ENCODE results near the gene TEKTIP1.
"Not testable (repeated sequence)": the region's sequence is repeated elsewhere in the genome, so short reads cannot be mapped to it uniquely, and the experiment has no call there.

Gene TEKTIP1

DNA sequence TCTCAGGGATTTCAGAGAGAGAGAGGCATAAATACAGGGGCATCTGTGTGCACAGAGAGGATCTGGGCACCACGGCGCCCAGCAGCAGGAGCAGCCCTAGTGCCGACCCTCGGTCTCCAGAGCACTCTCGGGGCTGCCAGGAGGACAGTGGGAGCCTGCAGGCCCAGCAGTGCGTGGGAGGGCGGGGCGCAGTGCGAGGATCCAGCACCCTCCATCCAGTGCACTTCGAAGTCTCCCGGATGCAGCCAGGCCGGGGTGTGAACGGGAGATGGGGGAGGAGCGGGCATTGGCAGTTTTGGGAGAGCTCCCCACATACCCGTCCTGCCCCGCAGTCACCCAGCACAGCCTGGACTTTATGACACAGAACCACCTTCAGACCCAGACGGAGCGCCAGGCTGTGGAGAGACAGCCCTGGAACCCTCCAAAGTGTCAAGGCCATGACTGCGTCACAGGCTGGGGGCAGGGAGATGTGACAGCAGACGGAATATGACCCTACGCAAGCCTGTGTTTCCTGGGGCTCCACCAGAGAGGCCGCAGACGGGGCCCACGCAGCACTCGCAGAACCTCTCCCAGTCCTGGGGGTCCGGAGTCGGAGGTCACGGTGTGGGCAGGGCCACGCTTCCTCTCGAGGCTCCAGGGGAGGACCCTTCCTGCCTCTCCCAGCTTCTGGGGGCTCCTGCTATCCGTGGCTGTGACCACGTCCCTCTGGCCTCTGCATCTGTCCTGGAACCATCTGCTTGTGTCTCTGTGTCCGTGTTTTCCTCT is 14.7 kb upstream of the TEKTIP1 start:
- DNase-seq: no peak

DNA sequence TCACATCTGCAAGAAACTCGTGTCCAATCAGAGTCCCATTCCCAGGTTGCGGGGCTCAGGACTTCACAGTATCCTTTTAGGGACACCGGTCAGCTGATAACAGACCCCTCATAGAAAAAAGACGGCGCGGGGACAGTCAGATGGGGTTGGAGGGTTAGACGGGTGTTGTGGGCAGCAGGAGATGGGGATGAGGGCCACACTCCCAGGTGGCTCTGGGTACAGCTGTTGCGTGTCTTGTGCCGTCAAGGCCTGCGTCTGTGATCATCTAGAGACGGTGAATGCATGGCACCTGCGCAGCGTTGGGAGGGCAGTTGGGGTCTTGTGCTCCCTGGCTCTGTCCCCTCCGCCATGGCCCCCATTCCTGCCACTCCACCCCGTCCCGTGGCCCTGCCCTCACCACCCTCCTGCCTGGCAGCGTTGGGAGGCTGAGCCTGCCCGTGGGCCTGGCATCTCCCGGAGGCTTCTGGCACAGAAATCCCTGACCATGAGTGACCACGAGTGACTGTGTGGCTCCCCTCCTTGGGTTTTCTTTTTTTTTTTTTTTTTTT is 14.0 kb upstream of the TEKTIP1 start:
- DNase-seq: no peak

DNA sequence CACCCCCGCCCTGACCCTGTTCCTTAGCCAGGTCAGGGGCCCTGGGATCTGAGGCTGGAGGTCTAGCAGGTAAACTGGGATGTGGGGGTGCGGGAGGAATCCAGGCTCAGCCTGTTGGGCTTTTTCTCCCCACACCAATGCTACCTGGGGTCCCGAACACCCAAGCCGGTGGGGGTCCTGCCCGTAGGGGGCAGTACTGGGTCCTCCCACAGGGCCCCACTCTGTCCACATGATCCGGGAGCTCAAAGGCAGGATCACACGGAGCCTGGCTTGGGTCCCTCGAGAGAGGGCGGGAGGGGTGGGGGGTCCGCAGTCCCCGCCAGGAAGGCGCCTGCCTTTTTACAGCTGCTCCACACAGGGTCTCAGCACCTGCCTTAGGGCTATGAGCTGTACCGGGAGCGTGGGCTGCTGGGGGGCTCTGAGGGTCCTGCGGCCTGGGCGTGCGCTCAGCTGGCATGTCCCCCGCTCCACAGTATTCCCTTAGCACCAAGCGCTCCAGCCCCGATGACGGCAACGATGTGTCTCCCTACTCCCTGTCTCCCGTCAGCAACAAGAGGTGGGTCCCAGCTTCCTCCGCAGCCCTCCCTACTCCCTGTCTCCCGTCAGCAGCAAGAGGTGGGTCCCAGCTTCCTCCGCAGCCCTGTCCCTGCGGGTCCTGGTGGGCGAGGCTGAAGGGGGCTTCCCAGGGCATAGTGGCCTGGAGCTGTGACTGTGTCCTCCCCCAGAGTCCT is 12.3 kb upstream of the TEKTIP1 start:
- DNase-seq: no peak

DNA sequence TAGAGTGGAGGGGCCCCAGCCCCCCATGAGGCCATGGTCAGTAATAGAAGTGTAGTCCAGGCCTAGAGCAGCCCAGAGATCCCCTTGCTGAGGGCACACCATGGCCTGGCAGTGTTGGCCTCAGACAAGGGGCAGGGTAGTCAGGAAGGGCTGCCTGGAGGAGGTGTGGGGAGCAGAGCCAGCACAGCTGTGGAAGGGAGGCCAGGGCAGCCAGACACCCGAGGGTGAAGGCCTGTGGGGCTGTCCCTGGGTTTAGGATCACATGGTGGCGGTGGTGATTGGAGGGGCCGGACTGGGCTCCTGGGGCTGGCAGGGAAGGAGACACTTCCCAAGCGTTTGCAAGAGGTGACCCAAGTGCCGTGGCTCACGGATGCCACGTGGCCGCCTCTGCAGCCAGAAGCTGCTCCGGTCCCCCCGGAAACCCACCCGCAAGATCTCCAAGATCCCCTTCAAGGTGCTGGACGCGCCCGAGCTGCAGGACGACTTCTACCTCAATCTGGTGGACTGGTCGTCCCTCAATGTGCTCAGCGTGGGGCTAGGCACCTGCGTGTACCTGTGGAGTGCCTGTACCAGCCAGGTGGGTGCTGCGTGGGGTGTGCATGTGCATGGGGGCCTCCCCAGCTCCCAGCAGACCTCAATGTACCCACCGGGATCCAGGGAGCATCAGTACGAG is 11.6 kb upstream of the TEKTIP1 start:
- DNase-seq: no peak

DNA sequence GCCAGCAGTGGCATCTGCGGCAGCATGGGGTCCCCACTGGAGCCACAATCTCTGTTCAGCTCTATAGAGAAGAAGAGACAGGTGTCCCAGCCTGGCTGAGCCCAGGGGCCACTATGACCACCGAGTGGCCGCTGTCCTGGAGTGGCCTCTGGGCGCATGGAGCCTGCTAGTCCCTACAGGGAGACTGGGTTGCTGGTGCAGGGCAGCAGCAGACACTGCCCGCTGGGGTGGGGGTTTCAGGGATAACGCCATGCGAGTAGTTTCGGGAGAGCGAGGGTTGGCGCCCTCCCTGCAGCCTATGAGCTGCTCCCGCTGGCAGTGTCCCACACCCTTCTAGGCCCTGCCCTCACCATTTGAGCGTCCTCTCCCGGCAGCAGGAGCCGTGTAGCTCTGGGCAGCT is 10.9 kb upstream of the TEKTIP1 start:
- DNase-seq: no peak

DNA sequence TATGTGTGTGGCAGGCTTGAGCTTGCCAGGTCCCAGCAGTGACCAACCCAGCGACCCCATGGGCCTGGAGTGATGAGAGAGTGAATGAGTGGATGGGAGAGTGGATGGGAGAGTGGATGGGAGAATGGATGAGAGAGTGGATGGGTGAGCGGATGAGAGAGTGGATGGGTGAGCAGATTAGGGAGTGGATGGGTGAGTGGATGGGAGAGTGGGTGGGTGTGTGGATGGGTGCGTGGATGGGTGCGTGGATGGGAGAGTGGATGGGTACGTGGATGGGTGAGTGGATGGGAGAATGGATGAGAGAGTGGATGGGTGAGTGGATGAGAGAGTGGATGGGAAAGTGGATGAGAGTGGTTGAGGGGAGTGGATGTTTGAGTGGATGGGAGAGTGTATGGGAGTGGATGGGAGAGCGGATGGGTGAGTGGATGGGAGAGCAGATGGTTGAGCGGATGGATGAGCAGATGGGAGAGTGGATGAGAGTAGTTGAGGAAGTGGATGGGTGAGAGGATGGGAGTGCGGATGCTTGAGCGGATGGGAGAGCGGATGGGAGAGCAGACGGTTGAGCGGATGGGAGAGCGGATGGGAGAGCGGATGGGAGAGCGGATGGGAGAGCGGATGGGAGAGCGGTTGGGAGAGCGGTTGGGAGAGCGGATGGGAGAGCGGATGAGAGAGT is 10.3 kb upstream of the TEKTIP1 start:
- DNase-seq: no peak

DNA sequence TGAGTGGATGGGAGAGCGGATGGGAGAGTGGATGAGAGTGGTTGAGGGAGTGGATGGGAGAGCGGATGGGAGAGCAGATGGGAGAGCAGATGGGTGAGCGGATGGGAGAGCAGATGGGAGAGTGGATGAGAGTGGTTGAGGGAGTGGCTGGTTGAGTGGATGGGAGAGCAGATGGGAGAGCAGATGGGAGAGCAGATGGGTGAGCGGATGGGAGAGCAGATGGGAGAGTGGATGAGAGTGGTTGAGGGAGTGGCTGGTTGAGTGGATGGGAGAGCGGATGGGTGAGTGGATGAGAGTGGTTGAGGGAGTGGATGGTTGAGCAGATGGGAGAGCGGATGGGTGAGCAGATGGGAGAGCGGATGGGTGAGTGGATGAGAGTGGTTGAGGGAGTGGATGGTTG is 9.7 kb upstream of the TEKTIP1 start:
- DNase-seq: not testable (repeated sequence)

DNA sequence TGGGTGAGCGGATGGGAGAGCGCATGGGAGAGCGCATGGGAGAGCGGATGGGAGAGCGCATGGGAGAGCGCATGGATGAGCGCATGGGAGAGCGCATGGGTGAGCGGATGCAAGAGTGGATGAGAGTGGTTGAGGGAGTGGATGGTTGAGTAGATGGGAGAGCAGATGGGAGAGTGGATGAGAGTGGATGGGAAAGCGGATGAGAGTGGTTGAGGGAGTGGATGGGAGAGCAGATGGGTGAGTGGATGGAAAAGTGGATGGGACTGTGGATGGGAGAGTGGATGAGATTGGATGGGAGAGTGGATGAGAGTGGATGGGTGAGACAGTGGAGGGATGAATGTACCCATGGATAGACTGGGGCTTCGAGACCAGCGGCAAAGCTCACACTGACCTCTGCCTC is 8.6 kb upstream of the TEKTIP1 start:
- DNase-seq: no peak

DNA sequence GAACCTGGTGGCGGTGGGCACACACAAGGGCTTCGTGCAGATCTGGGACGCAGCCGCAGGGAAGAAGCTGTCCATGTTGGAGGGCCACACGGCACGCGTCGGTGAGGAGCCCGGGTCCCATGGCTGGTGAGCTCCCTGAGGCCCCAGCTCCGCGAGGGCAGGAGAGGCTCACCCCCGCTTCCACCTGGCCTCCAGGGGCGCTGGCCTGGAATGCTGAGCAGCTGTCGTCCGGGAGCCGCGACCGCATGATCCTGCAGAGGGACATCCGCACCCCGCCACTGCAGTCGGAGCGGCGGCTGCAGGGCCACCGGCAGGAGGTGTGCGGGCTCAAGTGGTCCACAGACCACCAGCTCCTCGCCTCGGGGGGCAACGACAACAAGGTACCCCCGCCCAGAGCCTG is 7.3 kb upstream of the TEKTIP1 start:
- no peak for DNase-seq

DNA sequence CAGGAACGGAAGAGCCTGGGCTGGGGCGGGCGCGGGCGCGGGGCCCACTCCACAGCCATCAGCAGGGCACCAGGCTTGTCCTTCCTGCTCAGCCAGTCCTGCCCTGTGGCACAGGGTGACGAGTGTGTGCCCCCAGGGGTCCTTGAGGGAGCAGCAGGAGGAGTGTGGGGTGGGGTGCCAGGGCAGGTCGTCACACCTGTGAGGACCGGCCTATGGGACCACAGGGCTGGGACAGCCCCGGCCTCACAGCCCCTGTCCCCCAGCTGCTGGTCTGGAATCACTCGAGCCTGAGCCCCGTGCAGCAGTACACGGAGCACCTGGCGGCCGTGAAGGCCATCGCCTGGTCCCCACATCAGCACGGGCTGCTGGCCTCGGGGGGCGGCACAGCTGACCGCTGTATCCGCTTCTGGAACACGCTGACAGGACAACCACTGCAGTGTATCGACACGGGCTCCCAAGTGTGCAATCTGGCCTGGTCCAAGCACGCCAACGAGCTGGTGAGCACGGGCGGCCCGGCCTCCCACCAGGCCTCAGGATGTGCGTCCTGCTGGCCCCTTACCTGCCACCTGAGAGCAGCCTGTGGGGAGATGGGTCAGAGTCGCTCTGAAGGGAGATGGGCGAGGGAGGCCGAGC is 6.7 kb upstream of the TEKTIP1 start:
- no peak for DNase-seq

DNA sequence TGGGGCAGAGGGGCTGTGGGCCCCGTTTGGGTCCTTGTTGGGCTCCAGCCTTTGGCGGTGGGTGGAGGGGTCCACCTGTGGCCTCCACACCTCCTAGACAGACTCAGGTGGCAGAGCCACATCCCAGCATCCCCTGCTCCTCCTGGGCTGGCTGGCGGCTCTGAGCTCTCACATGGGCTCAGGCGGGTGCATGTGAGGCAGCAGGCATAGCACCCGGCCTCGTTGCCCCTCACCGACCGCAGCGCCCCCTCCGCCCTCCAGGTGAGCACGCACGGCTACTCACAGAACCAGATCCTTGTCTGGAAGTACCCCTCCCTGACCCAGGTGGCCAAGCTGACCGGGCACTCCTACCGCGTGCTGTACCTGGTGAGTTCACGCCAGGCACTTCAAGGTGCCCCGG is 5.9 kb upstream of the TEKTIP1 start:
- no peak for DNase-seq

DNA sequence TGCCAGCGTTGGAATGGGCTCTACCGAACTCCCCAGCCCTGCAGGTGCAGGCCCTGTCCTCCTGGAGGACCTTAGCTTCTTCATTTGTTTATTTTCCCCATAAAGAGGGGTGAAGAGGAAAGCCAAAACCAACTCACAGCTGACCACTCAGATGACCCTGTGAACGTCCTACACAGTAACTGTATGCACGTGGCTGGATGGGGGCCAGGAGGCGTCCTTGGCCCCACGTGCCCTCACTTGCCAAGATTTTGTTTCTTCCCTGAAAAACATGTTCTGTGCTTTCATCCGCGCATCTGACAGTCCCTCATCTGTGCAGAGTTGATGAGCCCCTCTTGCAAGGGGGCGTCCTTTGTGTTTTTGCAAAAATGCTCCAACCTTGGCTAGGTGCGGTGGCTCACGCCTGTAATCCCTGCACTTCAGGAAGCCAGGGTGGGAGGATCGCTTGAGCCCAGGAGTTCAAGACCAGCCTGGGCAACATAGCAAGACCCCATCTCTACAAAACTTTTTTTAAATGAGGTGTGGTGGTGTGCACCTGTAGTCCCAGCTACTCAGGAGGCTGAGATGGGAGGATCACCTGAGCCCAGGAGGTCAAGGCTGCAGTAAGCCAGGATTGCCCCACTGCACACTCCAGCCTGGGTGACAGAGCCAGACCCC is 5.3 kb upstream of the TEKTIP1 start:
- DNase-seq: no peak

DNA sequence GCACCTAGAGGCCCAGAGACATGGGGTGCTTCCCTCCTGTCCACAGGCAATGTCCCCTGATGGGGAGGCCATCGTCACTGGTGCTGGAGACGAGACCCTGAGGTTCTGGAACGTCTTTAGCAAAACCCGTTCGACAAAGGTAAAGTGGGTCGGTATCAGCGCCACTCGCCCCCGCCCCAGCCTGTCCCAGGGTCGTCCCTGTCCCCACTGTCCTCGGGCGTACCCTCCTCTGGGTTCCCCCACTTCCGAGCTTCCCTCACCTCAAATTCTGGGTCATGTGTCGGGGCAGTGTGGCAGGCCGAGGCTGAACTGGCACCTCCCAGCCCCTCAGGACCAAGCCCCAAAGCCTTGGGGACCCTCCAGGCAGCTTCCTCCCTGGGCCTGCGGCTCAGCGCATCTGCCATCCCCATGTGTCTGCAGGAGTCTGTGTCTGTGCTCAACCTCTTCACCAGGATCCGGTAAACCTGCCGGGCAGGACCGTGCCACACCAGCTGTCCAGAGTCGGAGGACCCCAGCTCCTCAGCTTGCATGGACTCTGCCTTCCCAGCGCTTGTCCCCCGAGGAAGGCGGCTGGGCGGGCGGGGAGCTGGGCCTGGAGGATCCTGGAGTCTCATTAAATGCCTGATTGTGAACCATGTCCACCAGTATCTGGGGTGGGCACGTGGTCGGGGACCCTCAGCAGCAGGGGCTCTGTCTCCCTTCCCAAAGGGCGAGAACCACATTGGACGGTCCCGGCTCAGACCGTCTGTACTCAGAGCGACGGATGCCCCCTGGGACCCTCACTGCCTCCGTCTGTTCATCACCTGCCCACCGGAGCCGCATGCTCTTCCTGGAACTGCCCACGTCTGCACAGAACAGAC is 4.4 kb upstream of the TEKTIP1 start:
- DNase-seq: no peak

DNA sequence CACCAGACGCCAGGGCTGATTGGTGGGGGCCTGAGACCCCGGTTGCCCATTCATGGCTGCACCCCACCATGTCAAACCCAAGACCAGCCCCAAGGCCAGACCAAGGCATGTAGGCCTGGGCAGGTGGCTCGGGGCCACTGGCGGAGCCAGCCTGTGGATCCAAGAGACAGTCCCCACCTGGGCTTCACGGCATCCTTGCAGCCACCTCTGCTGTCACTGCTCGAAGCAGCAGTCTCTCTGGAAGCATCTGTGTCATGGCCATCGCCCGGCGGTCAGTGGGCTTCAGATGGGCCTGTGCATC is 3.8 kb upstream of the TEKTIP1 start:
- DNase-seq: no peak

DNA sequence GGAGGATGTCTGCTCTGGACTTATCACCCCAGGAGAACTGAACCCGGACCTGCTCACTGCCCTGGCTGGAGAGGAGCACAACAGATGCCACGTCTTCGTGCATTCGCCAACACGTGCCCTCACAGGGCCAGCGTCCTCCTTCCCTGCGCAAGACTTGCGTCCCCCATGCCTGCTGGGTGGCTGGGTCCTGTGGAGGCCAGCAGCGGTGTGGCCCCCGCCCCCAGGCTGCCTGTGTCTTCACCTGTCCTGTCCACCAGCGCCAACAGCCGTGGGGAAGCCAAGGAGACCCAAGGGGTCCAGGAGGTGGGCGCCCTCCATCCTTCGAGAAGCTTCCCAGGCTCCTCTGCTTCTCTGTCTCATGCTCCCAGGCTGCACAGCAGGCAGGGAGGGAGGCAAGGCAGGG is 3.4 kb upstream of the TEKTIP1 start:
- DNase-seq: no peak

DNA sequence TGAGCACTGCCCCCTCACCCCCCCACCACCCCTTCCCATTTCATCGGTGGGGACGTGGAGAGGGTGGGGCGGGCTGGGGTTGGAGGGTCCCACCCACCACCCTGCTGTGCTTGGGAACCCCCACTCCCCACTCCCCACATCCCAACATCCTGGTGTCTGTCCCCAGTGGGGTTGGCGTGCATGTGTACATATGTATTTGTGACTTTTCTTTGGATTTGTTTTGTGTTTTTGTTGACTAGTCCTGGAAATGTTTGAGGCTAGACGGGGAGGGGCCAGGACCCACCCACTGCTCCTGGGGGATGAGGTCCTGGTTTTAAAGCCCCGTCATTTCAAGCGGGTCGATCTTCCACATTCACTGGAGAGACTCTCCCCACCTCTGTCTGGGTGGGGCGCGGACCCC is 3.0 kb upstream of the TEKTIP1 start:
- no peak for DNase-seq

DNA sequence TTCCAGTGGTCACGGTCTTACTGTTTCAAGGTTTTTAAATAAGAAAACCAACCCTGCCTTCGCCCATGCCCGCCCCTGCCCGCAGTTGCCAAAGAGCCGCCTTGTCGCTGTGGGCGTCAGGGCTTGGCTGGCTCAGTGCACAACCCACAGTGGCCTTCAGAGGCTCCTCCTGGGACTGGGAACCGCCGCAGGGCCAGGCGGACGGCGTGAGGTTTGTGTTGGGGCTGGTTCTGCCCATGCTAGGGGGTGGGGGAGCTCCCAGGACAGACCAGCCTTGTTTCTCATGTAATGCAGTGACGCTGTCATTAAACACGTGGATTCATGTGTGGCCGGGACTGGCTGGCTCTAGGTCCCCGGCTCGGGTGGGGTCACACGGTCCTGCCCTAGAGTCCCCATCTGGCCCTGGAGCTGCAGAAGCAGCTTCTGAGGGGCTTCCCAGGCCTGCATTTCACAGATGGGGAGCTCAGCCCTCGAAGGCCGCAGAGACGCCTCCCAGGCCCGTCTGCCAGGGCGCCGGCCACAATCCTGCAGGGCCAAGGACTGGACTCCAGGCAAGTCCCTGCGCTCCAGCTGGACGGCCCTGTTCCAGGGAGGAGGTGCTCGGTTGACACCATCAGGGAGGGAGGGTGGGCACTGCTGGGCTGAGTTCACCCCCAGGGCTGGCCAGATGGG is 2.4 kb upstream of the TEKTIP1 start:
- no peak for DNase-seq

DNA sequence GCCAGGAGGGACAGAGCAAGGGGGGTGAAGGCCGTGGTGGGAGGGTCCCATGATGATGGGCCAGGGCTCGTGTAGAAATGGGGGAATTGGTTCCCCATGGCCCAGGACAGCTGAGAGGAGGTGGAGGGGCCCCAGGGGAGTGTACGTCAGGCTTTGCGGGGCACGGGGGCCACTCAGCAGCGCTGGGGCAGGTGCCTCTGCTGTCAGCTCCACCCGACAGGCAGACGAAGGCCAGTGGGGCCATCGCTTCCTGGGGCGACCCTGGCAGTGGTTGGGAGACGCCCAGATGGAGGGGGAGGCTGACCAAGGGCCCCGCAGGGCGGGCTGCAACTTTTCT is 1.9 kb upstream of the TEKTIP1 start:
- no peak for DNase-seq

DNA sequence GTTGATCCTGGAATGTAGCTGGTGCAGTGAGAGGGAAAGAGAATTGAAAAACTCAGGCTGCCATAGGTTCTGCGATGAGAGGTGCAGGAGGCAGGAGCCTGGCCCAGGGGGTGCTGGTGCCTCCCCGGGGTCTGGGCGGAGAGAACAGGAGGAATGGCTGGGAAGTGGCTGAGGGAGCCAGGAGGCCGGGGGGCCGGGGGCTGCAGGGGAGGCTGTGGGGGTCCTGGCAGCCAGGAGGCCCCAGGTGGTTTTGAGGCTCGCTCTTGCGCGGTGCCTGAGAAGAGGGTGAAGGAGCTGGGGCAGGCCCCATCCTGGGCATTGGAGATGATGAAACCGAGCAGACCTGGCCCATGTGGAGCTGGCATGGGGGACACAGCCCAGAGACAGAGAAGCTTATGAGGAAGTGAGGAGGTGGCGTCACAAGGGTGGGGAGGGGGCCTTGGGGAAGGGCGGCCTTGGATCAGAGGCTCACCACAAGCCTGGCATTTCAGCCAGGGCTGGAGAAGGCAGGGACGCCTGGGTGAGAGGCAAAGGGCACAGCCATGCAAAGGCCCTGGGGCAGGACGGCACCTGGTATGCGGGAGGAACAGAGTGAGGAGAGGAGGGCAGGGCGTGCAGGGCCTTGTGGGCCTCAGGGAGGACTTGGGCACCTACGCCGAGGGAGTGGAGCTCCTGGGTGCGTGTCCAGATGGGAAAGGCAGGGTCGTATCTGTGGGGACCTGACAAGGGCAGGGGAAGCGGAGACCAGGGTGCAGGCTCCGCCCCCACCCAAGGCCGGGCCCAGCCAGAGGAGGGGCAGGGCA is 1.3 kb upstream of the TEKTIP1 start:
- no peak for DNase-seq

Measured in SHP77 (cell line).